ENCODE results near the gene ZNF385D.
A peak's percentile ranks its signal among the peaks of the same experiment; 100 is the strongest.

Gene ZNF385D

DNA sequence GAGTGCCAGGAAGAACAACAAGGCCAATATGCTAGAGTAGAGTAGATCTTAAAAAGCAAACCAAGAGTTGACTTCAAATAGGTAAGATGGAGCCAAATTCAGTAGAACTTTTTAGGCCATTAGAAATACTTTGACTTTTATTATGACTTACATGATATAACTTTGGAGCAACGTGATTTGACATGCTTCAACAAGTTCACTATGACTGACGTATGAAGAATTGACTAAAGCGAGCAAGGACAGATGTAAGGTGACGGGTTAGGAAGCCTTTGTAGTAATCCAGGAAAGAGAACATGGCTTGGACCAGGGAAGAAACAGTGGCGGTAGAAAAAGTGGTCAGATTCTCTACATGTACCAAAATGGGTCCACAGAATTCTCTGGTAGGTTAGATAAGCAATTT is 4.9 kb upstream of the ZNF385D start:
- Histone ChIP-seq H3K36me3 (ENCODE audit: control insufficient read depth, insufficient read depth, low read length) (no peaks in the 10 kb centered on the region), H3K27me3 (replicated peaks; ENCODE audit: control insufficient read depth, insufficient read depth, low read length) (no peaks in the 10 kb centered on the region), H3K4me3 (replicated peaks; ENCODE audit: low read depth, low read length) (no peak overlapping the region)
- TF ChIP-seq, protein P1, sequence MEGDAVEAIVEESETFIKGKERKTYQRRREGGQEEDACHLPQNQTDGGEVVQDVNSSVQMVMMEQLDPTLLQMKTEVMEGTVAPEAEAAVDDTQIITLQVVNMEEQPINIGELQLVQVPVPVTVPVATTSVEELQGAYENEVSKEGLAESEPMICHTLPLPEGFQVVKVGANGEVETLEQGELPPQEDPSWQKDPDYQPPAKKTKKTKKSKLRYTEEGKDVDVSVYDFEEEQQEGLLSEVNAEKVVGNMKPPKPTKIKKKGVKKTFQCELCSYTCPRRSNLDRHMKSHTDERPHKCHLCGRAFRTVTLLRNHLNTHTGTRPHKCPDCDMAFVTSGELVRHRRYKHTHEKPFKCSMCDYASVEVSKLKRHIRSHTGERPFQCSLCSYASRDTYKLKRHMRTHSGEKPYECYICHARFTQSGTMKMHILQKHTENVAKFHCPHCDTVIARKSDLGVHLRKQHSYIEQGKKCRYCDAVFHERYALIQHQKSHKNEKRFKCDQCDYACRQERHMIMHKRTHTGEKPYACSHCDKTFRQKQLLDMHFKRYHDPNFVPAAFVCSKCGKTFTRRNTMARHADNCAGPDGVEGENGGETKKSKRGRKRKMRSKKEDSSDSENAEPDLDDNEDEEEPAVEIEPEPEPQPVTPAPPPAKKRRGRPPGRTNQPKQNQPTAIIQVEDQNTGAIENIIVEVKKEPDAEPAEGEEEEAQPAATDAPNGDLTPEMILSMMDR (IDR thresholded peaks at IDR 0.05; ENCODE audit: insufficient read depth, low read length, poor library complexity, severe bottlenecking), result no peak
- no peak for DNase-seq (ENCODE audit: extremely low read depth, insufficient read length)

DNA sequence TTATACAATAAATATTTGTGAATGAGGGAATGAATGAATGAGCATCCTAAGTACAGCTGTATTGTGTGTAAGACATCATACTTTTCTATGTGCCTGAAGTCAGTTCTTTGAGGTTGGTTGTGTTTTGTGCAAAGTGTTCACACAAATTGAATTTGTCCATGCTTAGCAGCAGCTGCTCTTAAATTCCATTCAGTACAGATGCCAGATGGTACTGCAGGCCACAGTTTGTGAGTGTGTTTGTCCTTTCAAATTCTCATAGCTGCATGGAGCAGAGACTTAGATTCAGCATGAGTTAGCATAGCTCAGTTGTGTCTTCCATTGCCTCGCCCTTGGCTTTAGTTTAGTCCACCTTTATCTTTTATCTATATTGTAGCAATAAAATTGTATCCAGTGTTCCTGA is 3.8 kb upstream of the ZNF385D start:
- TF ChIP-seq, protein P1 (IDR thresholded peaks at IDR 0.05; ENCODE audit: insufficient read depth, low read length, poor library complexity, severe bottlenecking), result no peak
- Histone ChIP-seq H3K36me3 (ENCODE audit: control insufficient read depth, insufficient read depth, low read length) (no peaks in the 10 kb centered on the region), H3K27me3 (replicated peaks; ENCODE audit: control insufficient read depth, insufficient read depth, low read length) (no peaks in the 10 kb centered on the region), H3K4me3 (replicated peaks; ENCODE audit: low read depth, low read length) (no peak overlapping the region)
- DNase-seq (ENCODE audit: extremely low read depth, insufficient read length), result no peak

DNA sequence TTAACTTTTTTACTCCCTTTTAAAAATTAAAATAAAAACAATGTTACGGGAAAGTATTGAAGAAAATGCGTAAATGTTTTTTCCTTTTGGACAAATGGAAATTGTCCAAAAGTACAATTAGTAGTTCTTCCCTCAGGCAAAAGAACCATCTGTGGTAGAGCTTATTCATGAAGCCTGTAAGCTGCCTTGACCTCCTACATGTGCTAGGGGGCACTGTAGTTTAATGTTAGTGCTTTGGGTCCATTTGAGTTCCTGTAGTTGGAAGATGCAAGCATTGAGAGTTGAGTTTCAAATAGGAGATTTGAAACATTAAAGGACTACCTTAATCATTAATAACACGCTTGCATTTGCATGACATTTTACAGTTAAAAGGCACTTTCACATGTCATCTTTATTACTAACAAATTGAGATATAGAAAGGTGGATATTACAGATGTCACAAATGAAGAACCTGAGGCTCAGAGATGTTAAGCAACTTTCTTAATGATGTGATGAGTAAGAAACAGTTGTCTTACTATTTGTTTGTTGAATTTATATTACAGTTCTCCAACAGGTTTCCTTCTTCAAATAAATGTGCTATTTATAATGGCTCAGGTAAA is 1.8 kb upstream of the ZNF385D start:
- no peaks in the 10 kb centered on the region for H3K36me3 ChIP-seq (ENCODE audit: control insufficient read depth, insufficient read depth, low read length)
- H3K4me3 ChIP-seq (replicated peaks; ENCODE audit: low read depth, low read length), result no peak overlapping the region
- TF ChIP-seq, protein P1 (IDR thresholded peaks at IDR 0.05; ENCODE audit: insufficient read depth, low read length, poor library complexity, severe bottlenecking), result peak; percentile 46
- no peaks in the 10 kb centered on the region for H3K27me3 ChIP-seq (replicated peaks; ENCODE audit: control insufficient read depth, insufficient read depth, low read length)
- no peak for DNase-seq (ENCODE audit: extremely low read depth, insufficient read length)

DNA sequence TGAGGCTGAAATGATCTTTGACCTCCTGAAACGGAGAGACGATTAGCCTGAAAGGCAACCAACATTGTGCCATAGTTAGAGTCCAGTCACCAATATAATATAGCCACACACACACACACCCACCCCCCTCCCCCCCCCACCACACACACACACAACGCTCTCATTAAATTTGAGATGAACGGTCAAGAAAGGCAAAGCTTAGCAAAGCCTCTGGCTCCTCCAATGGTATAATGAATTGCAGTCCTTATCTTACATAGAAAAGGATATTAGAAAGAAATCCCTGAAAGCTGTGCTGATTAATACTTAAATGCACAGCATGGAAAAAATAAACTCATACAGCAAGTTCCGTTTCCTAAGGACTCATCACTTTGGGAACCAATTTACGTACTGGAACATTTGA is 876 bp upstream of the ZNF385D start:
- no peaks in the 10 kb centered on the region for H3K36me3 ChIP-seq (ENCODE audit: control insufficient read depth, insufficient read depth, low read length)
- no peak overlapping the region for H3K4me3 ChIP-seq (replicated peaks; ENCODE audit: low read depth, low read length)

DNA sequence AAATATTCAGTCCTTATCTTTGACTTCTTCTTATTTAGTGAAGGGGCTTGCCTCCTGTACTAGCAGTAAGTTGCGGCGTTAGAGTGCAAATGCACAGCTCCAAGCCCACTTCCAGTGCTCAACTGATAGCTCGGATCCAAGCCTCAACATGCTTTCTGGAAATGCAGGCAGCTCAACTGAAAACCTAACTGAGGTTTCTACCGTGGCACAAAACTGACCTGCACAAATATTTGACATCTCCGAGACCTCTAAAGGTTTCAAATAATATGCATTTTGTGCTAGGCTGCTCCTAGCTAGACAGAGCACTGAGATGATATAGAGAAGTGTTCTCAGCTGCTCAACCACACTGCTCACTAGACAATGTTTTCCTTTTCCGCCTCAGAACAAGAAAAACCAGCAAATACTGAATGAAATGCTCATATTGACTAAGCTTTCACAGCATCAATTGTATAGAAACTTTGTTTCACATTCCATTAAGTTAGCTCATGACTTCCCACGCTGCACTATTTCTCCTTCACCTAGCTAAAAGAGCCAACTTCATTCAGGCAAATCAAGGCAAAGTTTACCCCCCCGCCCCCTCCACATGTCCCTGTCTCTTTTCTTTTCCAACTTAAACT is 822 bp downstream of the ZNF385D start:
- Histone ChIP-seq H3K36me3 (ENCODE audit: control insufficient read depth, insufficient read depth, low read length) (no peaks in the 10 kb centered on the region), H3K27me3 (replicated peaks; ENCODE audit: control insufficient read depth, insufficient read depth, low read length) (no peaks in the 10 kb centered on the region), H3K4me3 (replicated peaks; ENCODE audit: low read depth, low read length) (no peak overlapping the region)
- DNase-seq (ENCODE audit: extremely low read depth, insufficient read length), result no peak
- TF ChIP-seq, protein P1 (IDR thresholded peaks at IDR 0.05; ENCODE audit: insufficient read depth, low read length, poor library complexity, severe bottlenecking), result no peak

More for the DNA sequence above, 876 bp upstream of the ZNF385D start:
- TF ChIP-seq, protein P1 (IDR thresholded peaks at IDR 0.05; ENCODE audit: insufficient read depth, low read length, poor library complexity, severe bottlenecking), result no peak
- H3K27me3 ChIP-seq (replicated peaks; ENCODE audit: control insufficient read depth, insufficient read depth, low read length), result no peaks in the 10 kb centered on the region
- no peak for DNase-seq (ENCODE audit: extremely low read depth, insufficient read length)

Measured in GM06990 (cell line).